ENCODE results near the gene TRAIP.

DNA sequence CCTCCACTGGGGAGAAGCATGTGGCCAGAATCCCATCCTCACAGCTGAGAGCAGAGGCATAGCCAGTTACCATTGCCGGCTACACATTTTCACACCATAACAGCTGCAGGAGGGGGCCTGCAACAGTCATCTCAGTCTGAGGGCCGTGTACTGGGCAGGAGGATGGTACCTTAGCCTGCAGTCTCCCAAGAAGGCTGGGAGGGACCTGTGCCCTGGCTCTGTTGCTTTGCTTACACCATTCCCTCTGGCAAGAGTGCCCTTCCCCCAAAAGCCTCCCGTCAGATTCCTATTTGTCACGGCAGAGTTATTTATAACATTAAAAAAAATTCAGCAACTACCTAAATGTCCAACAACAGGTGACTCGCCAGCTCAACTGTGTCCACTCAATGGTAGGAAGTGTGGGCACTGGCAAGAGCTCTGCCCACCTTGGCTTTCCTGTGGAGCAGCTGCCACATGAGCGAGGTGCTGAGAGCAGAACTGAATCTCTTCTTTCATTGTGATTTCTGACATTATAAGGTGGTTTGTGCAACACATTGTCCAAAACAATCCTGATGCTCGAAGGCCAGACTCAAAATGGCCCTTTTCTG, 8.9 kb upstream of the TRAIP start:
- TF ChIP-seq, protein P1, sequence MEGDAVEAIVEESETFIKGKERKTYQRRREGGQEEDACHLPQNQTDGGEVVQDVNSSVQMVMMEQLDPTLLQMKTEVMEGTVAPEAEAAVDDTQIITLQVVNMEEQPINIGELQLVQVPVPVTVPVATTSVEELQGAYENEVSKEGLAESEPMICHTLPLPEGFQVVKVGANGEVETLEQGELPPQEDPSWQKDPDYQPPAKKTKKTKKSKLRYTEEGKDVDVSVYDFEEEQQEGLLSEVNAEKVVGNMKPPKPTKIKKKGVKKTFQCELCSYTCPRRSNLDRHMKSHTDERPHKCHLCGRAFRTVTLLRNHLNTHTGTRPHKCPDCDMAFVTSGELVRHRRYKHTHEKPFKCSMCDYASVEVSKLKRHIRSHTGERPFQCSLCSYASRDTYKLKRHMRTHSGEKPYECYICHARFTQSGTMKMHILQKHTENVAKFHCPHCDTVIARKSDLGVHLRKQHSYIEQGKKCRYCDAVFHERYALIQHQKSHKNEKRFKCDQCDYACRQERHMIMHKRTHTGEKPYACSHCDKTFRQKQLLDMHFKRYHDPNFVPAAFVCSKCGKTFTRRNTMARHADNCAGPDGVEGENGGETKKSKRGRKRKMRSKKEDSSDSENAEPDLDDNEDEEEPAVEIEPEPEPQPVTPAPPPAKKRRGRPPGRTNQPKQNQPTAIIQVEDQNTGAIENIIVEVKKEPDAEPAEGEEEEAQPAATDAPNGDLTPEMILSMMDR (IDR thresholded peaks at IDR 0.05), result no peak
- no peak for TF ChIP-seq POLR2A (IDR thresholded peaks at IDR 0.05)
